Activated naive CD8-positive, alpha-beta T cell treated with anti-CD3 and anti-CD28 coated beads for 36 hours (primary cell): Measurements from ENCODE around the gene HOXC6. TPM values are rescaled to one million over a fixed set of nuclear protein-coding genes. Genes with fewer than 3 reads are reported as not detected.
"Not testable (repeated sequence)": the region's sequence is repeated elsewhere in the genome, so short reads cannot be mapped to it uniquely, and the experiment has no call there.

Source experiments
- DNase-seq: peaks from one replicate; pipeline ENCODE4 v3.0.0; 2021
- H3K27ac Mint-ChIP-seq: one replicate; pipeline ENCODE4 v1.8.0; 2022; ENCODE audit warnings: mild to moderate bottlenecking, moderate library complexity, mixed read lengths
- H3K27me3 Mint-ChIP-seq: one replicate; pipeline ENCODE4 v1.8.0; 2022; ENCODE audit warnings: mild to moderate bottlenecking, mixed read lengths
- H3K36me3 Mint-ChIP-seq: one replicate; pipeline ENCODE4 v1.8.0; 2021; ENCODE audit warnings: mild to moderate bottlenecking, mixed read lengths
- H3K4me1 Mint-ChIP-seq: one replicate; pipeline ENCODE4 v1.8.0; 2021; ENCODE audit warnings: mixed read lengths
- H3K4me3 Mint-ChIP-seq: one replicate; pipeline ENCODE4 v1.8.0; 2022; ENCODE audit warnings: mild to moderate bottlenecking, moderate library complexity, mixed read lengths
- H3K9me3 Mint-ChIP-seq: one replicate; pipeline ENCODE4 v1.8.0; 2022; ENCODE audit warnings: mixed read lengths
- total RNA-seq, 2 experiments: library from RNA; stranded (reverse); gene quantifications; one replicate each; pipeline ENCODE4 v1.2.3, GENCODE V29; 2021

The HOXC6 gene
- total RNA-seq, 2 experiments from 2014 or later: not detected

DNA sequence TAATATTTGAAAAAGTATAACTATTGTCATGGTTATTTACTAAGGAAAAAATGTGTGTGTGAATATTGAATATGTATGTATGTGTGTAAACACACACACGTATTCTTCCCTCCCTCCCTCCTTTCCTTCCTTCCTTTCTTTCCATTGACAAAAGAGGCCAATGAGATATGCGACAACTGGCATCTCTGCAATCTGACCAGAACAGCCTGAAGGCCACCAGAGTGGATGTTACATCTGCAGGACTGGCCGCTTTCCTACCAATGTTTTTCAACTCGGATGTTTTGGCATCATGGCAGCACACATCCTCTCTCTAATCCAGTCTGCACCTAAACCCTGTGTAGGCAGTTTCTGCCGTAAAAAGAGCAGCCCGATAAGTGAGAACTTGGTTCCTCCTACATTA lies 46.1 kb downstream of the HOXC6 start:
- Mint-ChIP-seq H3K36me3 (no peaks in the 10 kb centered on the region), H3K9me3 (no peaks in the 10 kb centered on the region), H3K4me1 (no peaks in the 10 kb centered on the region), H3K27ac (no peak overlapping the region), H3K4me3 (no peak overlapping the region), H3K27me3 (peaks cover 17% of the 10 kb centered on the region)
- no peak for DNase-seq

GRCh38 chr12:54075409-54075808 lies 47.2 kb downstream of the HOXC6 start:
- Mint-ChIP-seq H3K4me1 (peaks cover 2% of the 10 kb centered on the region), H3K4me3 (no peak overlapping the region), H3K36me3 (no peaks in the 10 kb centered on the region), H3K9me3 (no peaks in the 10 kb centered on the region), H3K27me3 (peaks cover 11% of the 10 kb centered on the region), H3K27ac (no peak overlapping the region)
- no peak for DNase-seq

DNA sequence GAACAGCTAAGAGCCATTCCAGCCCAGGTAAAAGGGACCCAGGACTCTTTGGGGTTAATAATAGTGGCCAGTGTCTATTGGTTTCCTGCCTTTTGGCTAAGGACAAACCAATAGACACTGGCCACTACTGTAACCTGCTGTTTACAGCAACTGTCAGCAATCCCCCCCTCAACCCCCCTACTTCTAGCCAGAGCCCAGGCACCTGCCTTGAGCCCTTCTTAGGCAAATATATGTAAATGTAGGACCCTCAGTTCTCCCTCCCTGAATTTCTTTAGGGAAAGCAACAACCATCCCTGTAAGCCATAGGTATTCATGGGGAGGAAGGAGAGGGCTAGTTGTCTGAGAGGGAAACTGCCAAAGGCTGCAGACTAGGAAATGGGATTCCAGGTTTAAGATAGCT lies 47.7 kb downstream of the HOXC6 start:
- Mint-ChIP-seq H3K27ac (no peak overlapping the region), H3K27me3 (peaks cover 8% of the 10 kb centered on the region), H3K4me3 (no peak overlapping the region), H3K4me1 (peaks cover 3% of the 10 kb centered on the region), H3K36me3 (no peaks in the 10 kb centered on the region), H3K9me3 (no peaks in the 10 kb centered on the region)
- DNase-seq: no peak

DNA sequence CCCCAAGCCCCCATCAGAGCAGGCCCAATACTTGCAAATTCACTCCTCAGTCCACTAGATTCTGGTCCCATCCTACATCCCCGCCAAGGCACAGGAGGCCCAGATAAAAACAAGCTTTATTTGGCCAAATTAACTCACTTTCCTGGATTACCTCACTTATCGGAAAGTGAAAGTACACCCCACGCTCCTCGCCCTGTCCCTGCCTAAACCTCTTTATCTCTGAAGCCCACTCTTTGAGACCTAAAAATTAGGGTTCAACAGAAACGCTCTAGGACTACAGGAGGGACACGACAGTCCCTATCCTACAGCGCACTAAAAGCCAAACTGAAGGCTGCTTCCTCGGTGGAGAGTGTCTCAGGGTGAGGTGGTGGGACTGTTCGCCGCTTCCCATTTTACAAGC lies 49.6 kb downstream of the HOXC6 start:
- H3K9me3 Mint-ChIP-seq, H3K4me3 Mint-ChIP-seq, DNase-seq, H3K27me3 Mint-ChIP-seq, H3K36me3 Mint-ChIP-seq, H3K27ac Mint-ChIP-seq: not testable (repeated sequence)
- H3K4me1 Mint-ChIP-seq: peaks cover 14% of the 10 kb centered on the region

DNA sequence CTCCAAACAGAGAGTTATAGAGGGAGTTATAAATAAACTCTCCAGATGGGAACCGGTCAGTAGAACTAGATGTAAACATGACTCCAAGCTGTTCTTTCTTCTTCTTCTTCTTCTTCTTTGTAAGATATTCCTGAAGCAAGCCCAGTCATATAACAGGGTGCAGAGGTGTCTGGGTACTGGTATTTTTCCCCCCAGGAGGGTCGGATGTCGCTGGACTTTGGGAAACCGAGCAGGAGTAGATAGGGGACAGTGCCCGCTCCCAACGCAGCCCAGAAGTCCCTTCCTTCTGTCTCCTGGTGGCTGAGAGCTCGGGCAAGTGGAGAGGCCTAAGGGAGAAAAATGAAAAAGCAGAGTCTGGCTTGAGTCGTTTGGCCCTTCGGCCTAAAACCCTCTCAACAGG lies 50.9 kb downstream of the HOXC6 start:
- not testable (repeated sequence) for H3K4me3 Mint-ChIP-seq, H3K27ac Mint-ChIP-seq, H3K36me3 Mint-ChIP-seq, H3K27me3 Mint-ChIP-seq, DNase-seq, H3K9me3 Mint-ChIP-seq
- peaks cover 19% of the 10 kb centered on the region for H3K4me1 Mint-ChIP-seq

Other genes starting within 250 kb of the HOXC6 start
- gene HOXC13, start 89.6 kb upstream of the HOXC6 start, total RNA-seq: not detected
- not detected for gene HOXC12, start 73.5 kb upstream of the HOXC6 start, total RNA-seq
- not detected for gene HOXC11, start 55.3 kb upstream of the HOXC6 start, total RNA-seq
- gene HOTAIR, start 53.5 kb upstream of the HOXC6 start, total RNA-seq: not detected
- gene HOXC10, start 43.3 kb upstream of the HOXC6 start, total RNA-seq: not detected
- gene HOXC9, start 28.3 kb upstream of the HOXC6 start, total RNA-seq: not detected
- gene HOXC8, start 19.5 kb upstream of the HOXC6 start, total RNA-seq: not detected
- gene HOXC5, start 4.6 kb downstream of the HOXC6 start, total RNA-seq: not detected
- 1 to 10 TPM in 1 of 2 experiments, under 1 TPM in 1; 0.56 to 1.0 TPM for gene HOXC4, start 25.4 kb downstream of the HOXC6 start, total RNA-seq
- 10 to 100 TPM; 18.0 to 18.3 TPM for gene SMUG1, start 160.5 kb downstream of the HOXC6 start, total RNA-seq